Measurements from ENCODE around the gene TCF23. TPM values are rescaled to one million over a fixed set of nuclear protein-coding genes. Genes with fewer than 3 reads are reported as not detected.
"Not testable (repeated sequence)": the region's sequence is repeated elsewhere in the genome, so short reads cannot be mapped to it uniquely, and the experiment has no call there.

TCF23 gene
- total RNA-seq, 2 experiments from 2014 or later: not detected

DNA sequence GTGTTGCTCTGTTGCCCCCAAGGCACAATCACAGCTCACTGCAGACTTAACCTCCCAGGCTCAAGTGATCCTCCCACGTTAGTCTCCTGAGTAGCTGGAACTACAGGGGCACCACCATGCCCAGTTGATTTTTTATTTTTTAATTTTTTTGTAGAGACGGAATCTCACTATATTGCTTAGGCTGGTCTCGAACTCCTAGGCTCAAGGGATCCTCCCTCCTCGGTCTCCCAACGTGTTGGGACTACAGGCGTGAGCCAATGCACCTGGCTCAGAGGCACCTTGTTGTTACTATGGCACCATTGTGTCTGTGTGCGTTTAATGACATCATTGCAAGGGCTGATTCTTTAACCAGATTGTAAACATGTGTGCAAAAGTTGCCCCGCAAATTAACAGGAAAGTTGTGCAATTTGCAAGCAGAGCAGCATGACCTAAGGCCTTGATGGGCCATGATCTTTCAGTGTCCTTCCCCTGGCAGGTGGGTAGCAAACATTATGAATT lies 22.6 kb downstream of the TCF23 start:
- Mint-ChIP-seq H3K4me3 (no peak overlapping the region), H3K36me3 (ENCODE audit: low read depth) (no peaks in the 10 kb centered on the region), H3K4me1 (peaks cover 3% of the 10 kb centered on the region), H3K27ac (no peak overlapping the region), H3K9me3 (no peaks in the 10 kb centered on the region), H3K27me3 (peaks cover 14% of the 10 kb centered on the region)
- ChIA-PET POLR2A (no interaction called here), CTCF (interaction anchor here (1.2 to 3.2 kb wide), 8 partner anchors 11 to 121 kb away, joined by 3 to 28 read pairs (median 9); partner anchors contain the start of gene ABHD1)
- no peak for DNase-seq

DNA sequence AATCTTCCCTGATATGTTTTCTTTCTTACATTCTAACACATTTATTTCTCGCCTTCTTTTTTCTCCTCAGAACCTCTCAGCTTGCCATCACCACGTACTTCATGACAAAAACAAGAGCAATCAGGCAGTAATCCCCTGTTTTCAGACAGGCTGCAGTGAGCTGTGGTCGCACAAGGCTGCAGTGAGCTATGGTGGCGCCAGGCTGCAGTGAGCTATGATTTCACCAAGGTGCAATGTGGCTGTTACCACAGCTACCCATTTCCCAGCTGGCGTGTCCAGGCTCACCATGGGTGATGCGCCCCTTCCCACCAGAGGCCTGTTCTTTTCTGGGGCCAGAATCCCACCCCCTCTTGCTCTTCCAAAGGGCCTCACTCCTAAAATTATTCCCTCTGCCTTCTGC lies 25.8 kb downstream of the TCF23 start:
- H3K36me3 Mint-ChIP-seq (ENCODE audit: low read depth): no peaks in the 10 kb centered on the region
- CTCF ChIA-PET: interaction anchor here (1.1 to 1.5 kb wide), 2 partner anchors 8 to 17 kb away, joined by 3 read pairs; no protein-coding TSS in a partner anchor
- DNase-seq: no peak
- H3K4me3 Mint-ChIP-seq: no peak overlapping the region
- no peak overlapping the region for H3K27ac Mint-ChIP-seq
- POLR2A ChIA-PET: no interaction called here
- peaks cover 30% of the 10 kb centered on the region for H3K27me3 Mint-ChIP-seq
- H3K9me3 Mint-ChIP-seq: no peaks in the 10 kb centered on the region
- H3K4me1 Mint-ChIP-seq: peaks cover 3% of the 10 kb centered on the region

DNA sequence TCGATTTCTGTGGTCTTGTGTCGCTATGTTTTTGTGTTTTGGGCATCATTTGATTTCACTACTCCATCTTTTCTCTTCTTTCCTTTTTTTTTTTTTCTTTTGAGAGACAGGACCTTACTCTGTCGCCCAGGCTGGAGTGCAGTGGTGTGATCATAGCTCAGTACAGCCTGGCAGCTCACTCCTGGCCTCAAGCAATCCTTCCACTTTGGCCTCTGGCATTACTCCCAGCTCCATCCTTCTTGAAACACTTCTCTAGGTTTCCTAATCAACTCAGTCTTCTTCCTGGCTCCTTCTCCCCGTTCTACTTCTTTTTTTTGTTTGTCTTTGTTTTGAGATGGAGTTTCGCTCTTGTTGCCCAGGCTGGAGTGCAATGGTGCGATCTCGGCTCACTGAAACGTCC lies 26.5 kb downstream of the TCF23 start:
- Mint-ChIP-seq H3K4me1 (peaks cover 1% of the 10 kb centered on the region), H3K27ac (no peak overlapping the region), H3K9me3 (no peaks in the 10 kb centered on the region), H3K36me3 (ENCODE audit: low read depth) (no peaks in the 10 kb centered on the region), H3K27me3 (peaks cover 30% of the 10 kb centered on the region), H3K4me3 (no peak overlapping the region)
- POLR2A ChIA-PET: no interaction called here
- CTCF ChIA-PET: interaction anchor here (0.8 to 1.5 kb wide), 3 partner anchors 9 to 104 kb away, joined by 3 read pairs; no protein-coding TSS in a partner anchor
- no peak for DNase-seq

GRCh38 chr2:27175781-27176180 lies 27.0 kb downstream of the TCF23 start:
- CTCF ChIA-PET: interaction anchor here (0.5 to 1.5 kb wide), 3 partner anchors 12 to 103 kb away, joined by 3 read pairs; no protein-coding TSS in a partner anchor
- H3K4me1 Mint-ChIP-seq; H3K4me3 Mint-ChIP-seq; POLR2A ChIA-PET; DNase-seq; H3K27ac Mint-ChIP-seq; H3K36me3 Mint-ChIP-seq (ENCODE audit: low read depth); H3K9me3 Mint-ChIP-seq: not testable (repeated sequence)
- peaks cover 31% of the 10 kb centered on the region for H3K27me3 Mint-ChIP-seq

DNA sequence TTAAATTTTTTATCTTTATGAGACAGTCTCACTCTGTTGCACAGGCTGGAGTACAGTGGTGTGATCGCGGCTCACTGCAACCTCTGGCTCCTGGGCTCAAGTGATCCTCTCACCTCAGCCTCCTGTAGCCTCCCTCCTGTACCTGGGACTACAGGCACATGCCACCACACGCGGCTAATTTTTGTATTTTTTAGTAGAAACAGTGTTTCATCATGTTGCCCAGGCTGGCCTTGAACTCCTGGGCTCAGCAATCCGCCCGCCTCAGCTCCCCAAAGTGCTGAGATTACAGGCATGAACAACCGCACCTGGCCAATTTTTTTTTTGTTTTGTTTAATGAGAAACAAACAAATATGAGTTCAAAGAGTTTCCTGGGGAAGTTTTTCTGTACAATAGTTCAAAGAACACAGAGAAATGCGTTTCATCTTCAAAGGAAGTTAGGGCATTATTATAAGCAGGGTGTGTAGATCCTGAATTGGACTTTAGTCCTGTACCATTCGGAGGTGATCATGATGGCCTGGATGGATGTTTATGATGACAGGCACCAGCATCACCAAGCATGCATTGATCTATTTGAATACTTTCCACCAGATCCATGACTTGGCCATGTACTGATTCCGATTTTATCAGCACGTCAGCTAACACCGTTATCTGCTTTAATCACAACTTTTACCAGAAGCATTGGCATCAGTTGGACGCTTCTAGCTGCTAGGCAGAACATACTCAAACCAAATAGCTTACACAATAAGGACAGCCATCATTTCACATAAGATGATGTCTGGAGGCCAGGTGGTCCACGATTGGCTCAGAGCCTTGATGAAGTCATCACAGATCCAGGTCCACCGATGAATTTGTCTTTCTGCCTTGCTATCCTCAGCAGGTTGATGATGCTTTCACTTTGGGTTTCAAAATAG lies 28.9 kb downstream of the TCF23 start:
- H3K36me3 Mint-ChIP-seq (ENCODE audit: low read depth): no peaks in the 10 kb centered on the region
- H3K4me3 Mint-ChIP-seq: no peak overlapping the region
- no peaks in the 10 kb centered on the region for H3K4me1 Mint-ChIP-seq
- ChIA-PET CTCF (interaction anchor here (0.8 kb wide), 1 partner anchor 14 kb away, joined by 3 read pairs; no protein-coding TSS in a partner anchor), POLR2A (interaction anchor here (0.9 kb wide), 1 partner anchor 102 kb away, joined by 3 read pairs; no protein-coding TSS in a partner anchor)
- DNase-seq: no peak
- H3K9me3 Mint-ChIP-seq: no peaks in the 10 kb centered on the region
- no peak overlapping the region for H3K27ac Mint-ChIP-seq
- H3K27me3 Mint-ChIP-seq: peaks cover 36% of the 10 kb centered on the region

- Mint-ChIP-seq H3K27me3 (peaks cover 36% of the 10 kb centered on the region), H3K36me3 (ENCODE audit: low read depth) (no peaks in the 10 kb centered on the region), H3K27ac (no peak overlapping the region), H3K9me3 (no peaks in the 10 kb centered on the region), H3K4me3 (no peak overlapping the region), H3K4me1 (no peaks in the 10 kb centered on the region)
- ChIA-PET POLR2A (interaction anchor here (0.9 kb wide), 1 partner anchor 101 kb away, joined by 3 read pairs; no protein-coding TSS in a partner anchor), CTCF (interaction anchor here (0.8 to 1.4 kb wide), 3 partner anchors 9 to 45 kb away, joined by 3 to 4 read pairs (median 3); partner anchors contain the start of gene PREB)
- no peak for DNase-seq
These were observed 29.7 kb downstream of the TCF23 start for GRCh38 chr2:27178469-27178868.

GRCh38 chr2:27179344-27180000 lies 30.7 kb downstream of the TCF23 start:
- ChIA-PET CTCF (interaction anchor here (1.1 to 1.4 kb wide), 2 partner anchors 10 to 46 kb away, joined by 3 to 4 read pairs; partner anchors contain the start of gene PREB), POLR2A (no interaction called here)
- Mint-ChIP-seq H3K27ac (no peak overlapping the region), H3K27me3 (peaks cover 39% of the 10 kb centered on the region), H3K36me3 (ENCODE audit: low read depth) (no peaks in the 10 kb centered on the region), H3K9me3 (no peaks in the 10 kb centered on the region), H3K4me1 (no peaks in the 10 kb centered on the region), H3K4me3 (no peak overlapping the region)
- DNase-seq: no peak

- POLR2A ChIA-PET: no interaction called here
- H3K4me1 Mint-ChIP-seq: no peaks in the 10 kb centered on the region
- no peaks in the 10 kb centered on the region for H3K36me3 Mint-ChIP-seq (ENCODE audit: low read depth)
- DNase-seq: no peak
- peaks cover 45% of the 10 kb centered on the region for H3K27me3 Mint-ChIP-seq
- CTCF ChIA-PET: interaction anchor here (1.4 kb wide), 1 partner anchor 9 kb away, joined by 3 read pairs; no protein-coding TSS in a partner anchor
- no peak overlapping the region for H3K27ac Mint-ChIP-seq
- H3K9me3 Mint-ChIP-seq: no peaks in the 10 kb centered on the region
- no peak overlapping the region for H3K4me3 Mint-ChIP-seq
These were observed 33.5 kb downstream of the TCF23 start for GRCh38 chr2:27182346-27182745.

DNA sequence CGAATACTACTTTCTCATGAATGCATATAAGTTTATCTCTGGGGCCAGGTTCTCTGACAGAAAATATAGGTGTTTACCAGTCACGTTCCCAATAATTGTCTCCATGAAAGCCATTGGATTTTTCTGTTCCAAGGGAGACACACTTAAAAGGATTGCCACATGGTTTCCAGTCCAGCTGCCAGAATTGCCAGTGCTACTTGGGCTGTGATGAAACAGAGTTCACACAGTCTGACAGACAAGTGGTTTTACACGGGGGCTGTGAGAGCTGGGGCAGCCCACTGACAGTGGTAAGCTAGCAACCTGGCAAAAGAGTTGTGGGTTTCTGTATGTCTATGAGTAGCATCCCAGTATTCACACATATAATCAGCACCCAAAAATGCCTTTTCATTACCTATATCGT lies 35.3 kb downstream of the TCF23 start:
- peaks cover 38% of the 10 kb centered on the region for H3K27me3 Mint-ChIP-seq
- no peaks in the 10 kb centered on the region for H3K36me3 Mint-ChIP-seq (ENCODE audit: low read depth)
- no peak overlapping the region for H3K4me3 Mint-ChIP-seq
- POLR2A ChIA-PET: interaction anchor here (0.9 to 1.4 kb wide), 2 partner anchors 28 to 34 kb away, joined by 3 to 4 read pairs; partner anchors contain the start of genes ATRAID and SLC5A6
- DNase-seq: no peak
- H3K9me3 Mint-ChIP-seq: no peaks in the 10 kb centered on the region
- H3K27ac Mint-ChIP-seq: no peak overlapping the region
- CTCF ChIA-PET: interaction anchor here (0.9 kb wide), 1 partner anchor 196 kb away, joined by 3 read pairs; no protein-coding TSS in a partner anchor
- H3K4me1 Mint-ChIP-seq: no peaks in the 10 kb centered on the region

GRCh38 chr2:27185331-27186026 lies 36.7 kb downstream of the TCF23 start:
- H3K9me3 Mint-ChIP-seq: no peaks in the 10 kb centered on the region
- no peak for DNase-seq
- no peak overlapping the region for H3K27ac Mint-ChIP-seq
- ChIA-PET POLR2A (interaction anchor here (1.3 to 1.4 kb wide), 2 partner anchors 26 to 36 kb away, joined by 3 to 4 read pairs; partner anchors contain the start of gene ATRAID), CTCF (interaction anchor here (1.1 to 1.2 kb wide), 2 partner anchors 14 to 16 kb away, joined by 3 to 5 read pairs; no protein-coding TSS in a partner anchor)
- no peaks in the 10 kb centered on the region for H3K36me3 Mint-ChIP-seq (ENCODE audit: low read depth)
- peaks cover 31% of the 10 kb centered on the region for H3K27me3 Mint-ChIP-seq
- no peak overlapping the region for H3K4me3 Mint-ChIP-seq
- no peaks in the 10 kb centered on the region for H3K4me1 Mint-ChIP-seq

- Mint-ChIP-seq H3K4me1 (no peaks in the 10 kb centered on the region), H3K4me3 (no peak overlapping the region), H3K27me3 (peaks cover 25% of the 10 kb centered on the region), H3K27ac (no peak overlapping the region), H3K9me3 (no peaks in the 10 kb centered on the region), H3K36me3 (ENCODE audit: low read depth) (no peaks in the 10 kb centered on the region)
- DNase-seq: no peak
- POLR2A ChIA-PET: interaction anchor here (1.3 kb wide), 1 partner anchor 25 kb away, joined by 3 read pairs; the partner anchor contains the start of gene ATRAID
- CTCF ChIA-PET: interaction anchor here (0.6 to 1.6 kb wide), 5 partner anchors 16 to 225 kb away, joined by 3 to 5 read pairs (median 3); no protein-coding TSS in a partner anchor
These were observed 38.0 kb downstream of the TCF23 start for GRCh38 chr2:27186613-27187345.

GRCh38 chr2:27189989-27190388 lies 41.2 kb downstream of the TCF23 start:
- DNase-seq: no peak
- H3K27me3 Mint-ChIP-seq: peaks cover 14% of the 10 kb centered on the region
- no peaks in the 10 kb centered on the region for H3K36me3 Mint-ChIP-seq (ENCODE audit: low read depth)
- H3K4me3 Mint-ChIP-seq: no peak overlapping the region
- no peak overlapping the region for H3K27ac Mint-ChIP-seq
- H3K9me3 Mint-ChIP-seq: no peaks in the 10 kb centered on the region
- no peaks in the 10 kb centered on the region for H3K4me1 Mint-ChIP-seq
- CTCF ChIA-PET: no interaction called here
- POLR2A ChIA-PET: no interaction called here

Measured in activated CD4-positive, alpha-beta memory T cell treated with anti-CD3 and anti-CD28 coated beads, Interleukin-2, amount 10 ng/mL, durations not matched to agents 7 days and 5 days (primary cell).